Transverse colon (tissue), 4 donors: ENCODE results near the gene COL24A1.

ENCODE experiments used
- CTCF ChIP-seq, 5 experiments: fragments of 200-600 bp in 3 of 5; fragments of 450-650 bp in 2 of 5; sonication (generic) in 3 of 5; IDR thresholded peaks; 1 replicate in 2 of 5; 2 replicates in 3 of 5; pipeline ENCODE4 v1.5.1; 2016 to 2017; ENCODE audit warnings: antibody characterized with exemption in 5 of 5, inconsistent platforms in 3 of 5, mild to moderate bottlenecking in 2 of 5, moderate library complexity in 1 of 5
- EP300 ChIP-seq: sonication (generic); formaldehyde crosslinking; IDR thresholded peaks from one replicate; pipeline ENCODE4 v1.6.1; 2017; ENCODE audit warnings: antibody characterized with exemption, low read depth
- POLR2A ChIP-seq: fragments of 450-650 bp; IDR thresholded peaks from one replicate; pipeline ENCODE4 v1.6.1; 2016; ENCODE audit warnings: antibody characterized with exemption, mild to moderate bottlenecking, moderate library complexity
- POLR2AphosphoS5 ChIP-seq, 3 donors: sonication (generic); formaldehyde crosslinking; IDR thresholded peaks; one replicate each; pipeline ENCODE4 v1.6.1; 2016; ENCODE audit warnings: antibody characterized with exemption in 3 of 3

- TF ChIP-seq CTCF (IDR thresholded peaks at IDR 0.05): no peak
- no peak for TF ChIP-seq POLR2A
- TF ChIP-seq EP300: no peak
- TF ChIP-seq POLR2AphosphoS5 (IDR thresholded peaks at IDR 0.05): no peak
Measured at GRCh38 chr1:86200901-86201300, 44.3 kb upstream of the COL24A1 start.
